Activated T-cell treated with anti-CD3 and anti-CD28 coated beads, Interleukin-2, amount 50 U/mL, for 48 hours (primary cell): Measurements from ENCODE around the gene IPMK.

ENCODE experiments used
- DNase-seq, 2 experiments: peaks; one replicate each; pipeline ENCODE4 v3.0.0-alpha.2; 2020

IPMK gene

DNA sequence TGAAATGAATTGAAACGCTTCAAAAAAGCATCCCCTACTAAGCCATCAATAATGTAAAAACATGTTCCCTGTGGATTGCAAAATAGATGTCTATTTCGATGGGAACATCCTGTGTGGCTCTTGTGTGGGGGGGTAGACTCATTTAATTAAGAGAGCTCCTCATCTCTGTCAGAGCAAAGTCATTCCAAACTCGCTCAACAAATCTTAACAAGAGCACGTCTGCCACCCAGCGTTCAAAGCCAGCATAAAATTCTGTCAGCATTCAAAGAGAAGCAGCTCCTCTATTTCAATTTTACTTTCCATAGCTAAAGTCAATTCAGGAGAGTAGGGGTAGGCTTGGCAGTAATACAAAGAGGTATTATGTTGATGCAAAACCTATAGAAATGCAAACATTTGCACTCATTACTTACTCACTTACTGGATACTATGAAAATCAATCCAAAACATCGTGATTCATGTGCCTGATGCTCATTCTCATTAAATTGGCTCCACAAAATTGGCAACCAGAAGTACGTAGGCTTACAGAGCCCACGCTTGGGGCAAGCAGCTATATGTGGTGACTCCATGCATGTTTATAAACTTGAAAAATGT lies 114.9 kb downstream of the IPMK start:
- DNase-seq, result peak; percentile 56 to 68

GRCh38 chr10:58150290-58150689 lies 117.4 kb downstream of the IPMK start:
- no peak for DNase-seq

DNA sequence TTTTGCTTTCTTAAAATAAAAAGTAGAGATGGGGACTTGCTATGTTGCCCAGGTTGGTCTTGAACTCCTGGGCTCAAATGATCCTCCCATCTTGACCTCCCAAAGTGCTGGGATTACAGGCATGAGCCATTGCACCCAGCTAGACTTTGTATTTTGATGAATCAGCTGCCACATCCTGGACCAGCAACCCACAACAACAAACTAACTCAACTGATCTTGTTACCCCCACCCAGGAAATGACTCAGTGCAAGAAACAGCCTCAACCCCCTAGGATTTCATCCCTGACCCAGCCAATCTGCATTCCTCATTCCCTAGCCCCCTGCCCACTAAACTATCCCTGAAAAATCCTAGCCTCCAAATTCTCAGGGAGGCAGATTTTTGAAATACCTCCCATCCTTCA lies 123.8 kb downstream of the IPMK start:
- DNase-seq, result no peak
